NCI-H2081 treated with DMSO at 0.1 percent for 48 hours (cell line): ENCODE results near the gene SAMD14.
A peak's percentile ranks its signal among the peaks of the same experiment; 100 is the strongest.

Experiments
- DNase-seq: peaks from one replicate; lab custom pipeline; 2025; lab: John Stamatoyannopoulos, UW

SAMD14 gene

GRCh38 chr17:50165066-50165465 is 35.1 kb upstream of the SAMD14 start:
- no peak for DNase-seq

- DNase-seq: no peak
Observed at GRCh38 chr17:50164697-50164988, 34.7 kb upstream of the SAMD14 start.

DNA sequence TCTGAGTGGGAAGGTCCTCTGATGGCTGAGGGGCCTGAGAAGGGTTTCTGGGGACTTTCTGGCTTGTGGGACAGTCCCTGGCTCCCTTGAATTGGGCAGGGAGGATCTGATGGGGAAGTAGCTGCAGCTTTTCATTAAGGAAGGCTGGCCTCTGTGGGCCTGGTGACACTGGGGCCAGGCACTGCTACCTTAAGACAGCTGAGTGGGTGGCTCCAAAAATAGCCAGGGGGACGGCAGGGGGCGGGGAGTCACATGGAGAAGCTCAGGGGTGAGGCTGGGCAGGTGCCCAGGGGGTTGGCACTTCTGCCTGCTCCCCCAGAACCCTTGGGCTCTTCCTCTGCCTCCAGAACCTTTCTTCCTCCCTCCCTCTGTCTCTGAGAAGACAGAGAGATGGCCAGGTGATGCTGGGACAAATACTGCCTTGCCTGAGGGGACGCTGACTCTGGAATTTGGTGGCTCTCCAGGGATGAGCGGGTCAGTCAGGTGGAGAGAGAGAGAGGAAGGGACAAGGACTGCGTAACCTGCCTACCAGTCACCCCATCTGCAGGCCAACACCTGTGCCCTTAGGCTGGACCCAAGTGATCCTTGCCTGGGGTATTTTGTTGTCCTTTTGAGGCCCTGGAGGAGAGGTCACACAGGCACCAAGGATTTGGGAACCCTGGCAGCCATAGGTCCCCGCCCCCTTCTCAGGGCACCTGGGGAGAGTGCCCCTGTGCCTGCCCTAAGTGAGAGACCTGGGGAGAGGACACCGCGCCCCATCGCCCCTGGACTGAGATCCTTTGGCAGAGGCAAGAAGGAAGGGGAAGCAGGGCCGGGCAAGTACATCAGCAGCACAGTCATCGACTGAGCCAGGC is 34.1 kb upstream of the SAMD14 start:
- DNase-seq: no peak

- DNase-seq: no peak
Observed at GRCh38 chr17:50162466-50163254, 32.7 kb upstream of the SAMD14 start.

GRCh38 chr17:50161911-50162288 is 31.9 kb upstream of the SAMD14 start:
- DNase-seq: no peak

DNA sequence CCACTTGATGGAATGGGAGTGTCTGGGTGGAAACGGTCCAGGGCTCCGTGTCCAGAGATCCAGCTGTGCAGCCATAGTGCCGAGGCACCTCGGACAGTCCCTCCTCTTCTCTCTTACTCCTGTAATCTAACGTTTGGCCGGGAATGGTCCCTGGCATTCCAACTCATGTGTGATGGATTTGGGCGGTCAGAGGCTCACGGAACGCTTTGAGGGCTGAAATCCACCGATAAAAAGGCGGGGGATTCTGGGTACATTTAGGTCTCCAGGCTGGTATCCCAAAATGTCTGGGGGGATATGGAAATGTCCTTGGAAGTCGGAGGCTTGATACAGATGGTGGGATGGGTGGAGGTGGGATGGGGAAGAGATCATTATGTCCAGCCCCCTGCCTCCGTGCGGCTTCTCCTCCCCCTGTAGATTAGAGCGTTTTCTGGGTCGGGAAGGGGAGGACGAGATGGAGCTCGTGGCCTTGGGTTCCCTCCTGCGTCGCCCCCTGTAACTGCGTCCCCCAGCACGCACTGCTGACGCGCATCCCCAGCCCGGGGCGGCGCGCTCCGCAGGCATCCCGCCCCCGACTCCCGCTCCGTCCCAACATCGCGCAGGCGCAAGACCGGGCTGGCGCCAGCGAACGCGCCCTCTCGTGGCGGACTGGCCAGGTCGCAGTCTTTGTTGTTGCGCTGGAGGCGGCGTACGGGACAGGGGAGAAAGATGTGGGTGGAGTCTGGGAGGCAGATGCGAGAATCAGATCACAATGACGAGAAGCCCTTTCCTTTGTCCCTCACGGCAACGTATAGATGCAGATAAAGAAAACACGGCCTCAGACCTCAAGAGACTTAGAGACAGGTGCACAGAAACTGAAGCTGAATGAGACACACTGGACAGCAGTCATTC is 31.3 kb upstream of the SAMD14 start:
- DNase-seq: peak; percentile 76

DNA sequence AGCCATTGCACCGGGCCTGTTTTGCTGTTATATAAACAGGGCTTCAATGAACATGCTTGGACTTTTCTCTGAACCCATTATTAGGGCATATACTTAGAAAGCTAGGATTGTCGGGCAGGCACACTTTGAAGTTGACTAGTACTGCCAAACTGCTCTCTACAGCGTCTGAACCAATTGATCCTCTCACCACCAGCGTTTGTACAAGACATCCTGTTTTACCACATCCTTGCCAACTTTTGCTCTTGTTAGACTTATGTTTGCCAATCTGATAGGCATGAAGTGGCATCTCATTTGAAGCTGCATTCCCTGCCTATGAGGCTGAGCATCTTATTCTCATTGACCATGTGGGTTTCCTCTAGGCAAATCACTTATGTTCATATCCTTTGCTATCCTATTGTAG is 27.9 kb upstream of the SAMD14 start:
- DNase-seq: no peak

- no peak for DNase-seq
Observed at GRCh38 chr17:50155115-50155819, 25.3 kb upstream of the SAMD14 start.

- no peak for DNase-seq
Observed at GRCh38 chr17:50154604-50155003, 24.6 kb upstream of the SAMD14 start.

GRCh38 chr17:50153650-50154575 is 24.0 kb upstream of the SAMD14 start:
- no peak for DNase-seq

- no peak for DNase-seq
Observed at GRCh38 chr17:50152736-50153135, 22.8 kb upstream of the SAMD14 start.

DNA sequence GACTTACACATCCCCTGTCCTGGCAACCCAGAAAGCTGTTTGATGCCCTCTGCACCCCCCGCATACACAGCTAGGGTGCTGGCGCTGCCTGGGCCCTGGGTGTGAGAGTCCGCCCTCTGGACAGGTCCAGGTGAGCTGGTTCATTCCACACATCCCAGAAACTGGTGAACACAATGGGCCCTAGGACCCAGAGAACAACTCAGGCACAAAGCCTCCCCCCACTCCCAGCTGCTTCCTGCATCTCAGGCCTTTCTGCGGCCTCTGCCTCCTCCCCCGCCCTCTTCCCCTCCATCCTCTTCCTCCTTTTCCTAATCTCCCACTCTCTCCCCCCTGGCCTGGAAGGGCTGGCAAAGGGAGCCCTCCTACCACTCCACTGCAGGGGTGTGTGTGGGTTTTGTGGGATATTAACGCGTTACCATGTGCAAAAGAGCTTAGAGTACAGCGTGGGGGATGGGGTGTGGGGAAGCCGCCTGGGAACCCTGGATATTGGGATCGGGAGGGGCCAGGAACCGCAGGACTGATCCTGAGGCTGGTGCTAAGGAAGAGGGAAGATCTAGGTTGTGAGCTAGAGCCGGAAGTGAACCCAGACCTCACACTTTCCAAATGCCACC is 22.1 kb upstream of the SAMD14 start:
- DNase-seq: peak; percentile 65

- DNase-seq: peak; percentile 69
Observed at GRCh38 chr17:50151041-50151936, 21.3 kb upstream of the SAMD14 start.

GRCh38 chr17:50150354-50151040 is 20.5 kb upstream of the SAMD14 start, which contains the start of gene PPP1R9B:
Gene PPP1R9B (minus strand): TSS chr17:50150677. CDS start chr17:50150513, 164 bp downstream.
- no peak for DNase-seq

- DNase-seq: no peak
Observed at GRCh38 chr17:50149417-50150353, 19.7 kb upstream of the SAMD14 start.

- DNase-seq: no peak
Observed at GRCh38 chr17:50149091-50149416, 19.1 kb upstream of the SAMD14 start.
